Mucosa of descending colon (tissue), 3 donors: Measurements from ENCODE around the gene PHAF1. TPM values are rescaled to one million over a fixed set of nuclear protein-coding genes. Genes with fewer than 3 reads are reported as not detected.
A peak's percentile ranks its signal among the peaks of the same experiment; 100 is the strongest.

ENCODE experiments used
- ATAC-seq: fragments of 200-7000 bp; cut with Tn5 transposase; one replicate; pipeline ENCODE4 v1.9.1; 2020; ENCODE audit warnings: mild to moderate bottlenecking, moderate library complexity
- DNase-seq, 3 donors: peaks; one replicate each; pipeline ENCODE4 v3.0.0-alpha.2; 2020
- H3K36me3 ChIP-seq: fragments of 200-600 bp; one replicate; pipeline ENCODE4 v1.8.0; 2021; ENCODE audit warnings: low read depth, mild to moderate bottlenecking
- H3K4me1 ChIP-seq: fragments of 200-600 bp; one replicate; pipeline ENCODE4 v1.8.0; 2021; ENCODE audit warnings: low read depth, mild to moderate bottlenecking
- H3K4me3 ChIP-seq: fragments of 200-600 bp; one replicate; pipeline ENCODE4 v1.8.0; 2021; ENCODE audit warnings: mild to moderate bottlenecking
- H3K9me3 ChIP-seq: fragments of 200-600 bp; one replicate; pipeline ENCODE4 v1.8.0; 2021; ENCODE audit warnings: mild to moderate bottlenecking
- CTCF ChIP-seq: fragments of 200-600 bp; IDR thresholded peaks from one replicate; pipeline ENCODE4 v1.8.0; 2022; ENCODE audit warnings: antibody characterized with exemption, mild to moderate bottlenecking
- intact Hi-C, 2 donors: fragments of 100-400 bp; cut with DNase I in 1 of 2; cut with micrococcal nuclease in 1 of 2; formaldehyde crosslinking; loops; one replicate each; pipeline versions ENCODE4 v1.11.0 to v1.11.1; 2022; cut with DNase I, micrococcal nuclease
- total RNA-seq, 3 donors: library from RNA; stranded (reverse); fragmentation: NEBNext Ultra II Directional in 2 of 3; extraction: Animal tissue kit (Norgen Biotek cat#: 25700) in 2 of 3; gene quantifications; one replicate each; pipeline versions ENCODE4 v1.2.1 to v1.2.4, GENCODE V29; 2021 to 2023
- donor health status: DM: no; HTN: no; CAD: no; lungs with moderate emphysema.
- donor health status: DM: no; HTN: no; CAD: no.
- donor health status: DM: no; HTN: yes; CAD: no.

The PHAF1 gene
- total RNA-seq, 3 donors from 2014 or later, result 13.3 to 15.7 (median 13.6) TPM

DNA sequence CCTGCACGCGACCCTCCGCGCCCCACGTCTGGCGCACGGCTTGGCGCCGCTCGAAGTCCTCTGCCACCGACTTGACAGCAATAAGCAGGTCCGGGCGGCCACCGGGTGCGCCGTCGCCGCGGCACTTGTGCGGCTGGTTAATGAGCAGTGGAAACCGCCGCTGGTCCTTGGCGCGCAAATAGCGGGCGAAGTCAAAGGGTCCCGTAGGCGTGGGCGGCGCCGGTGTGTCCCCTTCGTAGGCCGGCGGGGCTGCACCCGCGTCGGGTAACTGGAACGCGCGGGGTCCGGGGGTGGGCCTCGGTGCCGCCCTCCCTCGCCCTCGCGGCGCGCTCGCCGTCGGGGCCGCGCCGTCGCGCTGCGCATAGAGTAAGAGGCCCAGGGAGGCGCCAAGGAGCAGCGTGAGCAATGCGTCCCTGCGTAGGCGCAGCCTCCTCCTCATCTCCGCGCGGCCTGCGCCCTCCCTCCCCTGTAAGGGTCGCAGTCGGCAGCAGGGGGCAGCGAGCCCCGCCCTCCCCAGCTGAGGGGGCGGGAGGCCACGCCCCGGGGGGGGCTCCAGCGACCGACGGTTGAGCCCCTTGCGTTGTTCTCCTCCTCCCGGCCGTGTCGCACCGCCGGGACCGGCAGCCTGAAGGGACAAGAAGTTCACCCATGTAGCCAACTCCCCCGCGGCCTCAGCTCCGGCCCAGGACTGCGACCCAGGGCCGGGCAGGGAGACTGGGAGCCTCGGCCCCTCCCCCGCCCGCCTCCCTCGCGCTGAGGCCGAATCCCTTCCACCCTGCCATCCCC, 40.5 kb downstream of the PHAF1 start:
- H3K36me3 ChIP-seq, result peaks cover 13% of the 10 kb centered on the region
- no peaks in the 10 kb centered on the region for H3K9me3 ChIP-seq
- TF ChIP-seq CTCF, result no peak
- DNase-seq (peak in 2 of 3 donors; percentile 40 to 69), ATAC-seq (peak; percentile 67)
- peak overlapping the region; percentile 24 for H3K4me3 ChIP-seq
- peaks cover 15% of the 10 kb centered on the region for H3K4me1 ChIP-seq
- intact Hi-C loops, result loop anchor here in 1 of 2 donors (10.0 kb wide), 1 partner anchor 195 kb away; no protein-coding TSS in a partner anchor

- TF ChIP-seq CTCF, result no peak
- DNase-seq, result peak; percentile 64 to 83 (median 74)
- H3K4me1 ChIP-seq, result peaks cover 20% of the 10 kb centered on the region
- no peaks in the 10 kb centered on the region for H3K9me3 ChIP-seq
- peak within 1 kb of the TSS; percentile 24 for H3K4me3 ChIP-seq
- ATAC-seq, result peak; percentile 58
- peaks cover 11% of the 10 kb centered on the region for H3K36me3 ChIP-seq
- intact Hi-C loops, result loop anchor here in 1 of 2 donors (10.0 kb wide), 1 partner anchor 196 kb away; no protein-coding TSS in a partner anchor
These were observed 41.2 kb downstream of the PHAF1 start, which contains the start of gene B3GNT9 for GRCh38 chr16:67150833-67151396. B3GNT9 (minus strand) TSS chr16:67150998; CDS start chr16:67150485, 513 bp downstream.

DNA sequence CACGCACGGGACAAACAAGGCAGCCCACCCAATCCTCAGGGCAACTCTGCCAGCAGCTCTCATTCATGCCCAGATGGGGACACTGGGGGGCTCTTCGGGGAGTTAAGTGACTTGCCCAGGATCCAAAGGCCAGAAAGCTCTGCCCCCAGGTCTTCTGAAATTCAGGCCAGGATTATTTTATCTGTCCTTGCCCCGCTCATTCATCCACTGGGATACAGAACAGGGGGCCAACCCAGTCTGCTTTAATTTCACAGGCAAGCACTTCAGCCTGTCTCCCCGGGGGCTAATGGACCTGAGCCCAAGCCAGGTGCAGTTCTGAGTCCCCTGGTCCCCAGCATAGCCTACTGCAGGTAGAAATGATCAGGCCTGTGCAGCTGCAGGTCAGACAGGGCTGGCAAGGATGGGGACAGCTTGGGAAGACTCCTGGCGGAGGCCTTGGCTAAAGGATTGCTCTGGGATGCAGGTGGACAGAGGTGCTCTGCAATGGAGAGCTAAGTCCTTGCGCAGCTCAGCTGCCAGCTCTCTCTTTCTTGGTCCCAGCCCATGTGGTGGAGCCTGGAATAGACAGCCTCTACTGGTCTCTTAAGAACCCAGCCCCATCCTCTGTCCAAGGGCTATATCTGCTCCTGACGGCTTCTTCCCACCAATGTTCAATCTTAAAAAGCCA, 41.8 kb downstream of the PHAF1 start:
- intact Hi-C loops, result loop anchor here in 1 of 2 donors (10.0 kb wide), 1 partner anchor 197 kb away; no protein-coding TSS in a partner anchor
- no peak for TF ChIP-seq CTCF
- ATAC-seq, result no peak
- Histone ChIP-seq H3K36me3 (peaks cover 4% of the 10 kb centered on the region), H3K4me1 (peaks cover 25% of the 10 kb centered on the region), H3K9me3 (no peaks in the 10 kb centered on the region), H3K4me3 (no peak overlapping the region)
- no peak for DNase-seq

GRCh38 chr16:67154578-67155294, 45.0 kb downstream of the PHAF1 start:
- Histone ChIP-seq H3K36me3 (no peaks in the 10 kb centered on the region), H3K9me3 (no peaks in the 10 kb centered on the region), H3K4me1 (peaks cover 35% of the 10 kb centered on the region), H3K4me3 (no peak overlapping the region)
- no peak for TF ChIP-seq CTCF
- DNase-seq, result peak in 2 of 3 donors; percentile 21 to 58
- intact Hi-C loops, result loop anchor here in 1 of 2 donors (10.0 kb wide), 1 partner anchor 200 kb away; no protein-coding TSS in a partner anchor
- ATAC-seq, result no peak
